ENCODE measurements around the gene RAB40B.

DNA sequence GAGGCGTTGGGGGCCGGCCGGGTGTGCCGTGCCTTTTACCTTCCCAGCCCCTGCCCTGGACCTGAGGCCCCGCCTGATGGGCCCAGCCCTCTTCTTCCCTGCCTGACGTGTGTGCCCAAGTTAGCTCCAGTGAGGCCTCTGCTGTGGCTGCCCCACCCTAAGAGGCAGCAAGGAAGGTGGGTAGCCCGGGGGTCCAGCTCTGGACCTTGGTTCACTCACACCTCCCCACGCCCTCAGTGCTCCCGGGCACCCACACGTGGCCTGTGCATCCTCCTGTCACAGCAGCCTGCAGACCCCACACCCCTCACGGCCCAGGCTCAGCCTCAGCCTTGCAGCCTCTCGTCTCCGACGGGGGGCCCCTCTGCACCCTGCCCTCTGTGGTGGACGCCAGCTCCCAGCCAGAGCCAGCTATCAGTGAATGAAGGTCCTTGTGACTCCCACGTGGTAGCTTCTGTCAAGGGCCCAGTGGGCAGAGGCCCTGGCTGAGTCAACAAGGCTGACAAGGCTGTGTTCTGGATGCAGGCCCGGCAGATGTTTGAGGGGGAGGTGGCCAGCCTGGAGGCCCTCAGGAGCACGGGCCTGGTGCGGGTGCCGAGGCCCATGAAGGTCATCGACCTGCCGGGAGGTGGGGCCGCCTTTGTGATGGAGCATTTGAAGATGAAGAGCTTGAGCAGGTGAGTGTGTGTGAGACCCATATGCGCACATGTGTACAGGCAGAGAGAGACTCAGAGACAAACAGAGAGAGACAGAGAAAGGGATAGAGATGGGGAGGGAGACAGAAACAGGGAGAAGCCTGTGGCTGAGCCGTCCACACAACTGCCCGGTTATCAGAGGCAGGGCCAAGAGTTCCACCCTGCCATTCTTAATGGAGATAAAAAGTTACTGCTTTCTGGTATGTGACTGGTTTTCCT lies 39.7 kb upstream of the RAB40B start:
- TF ChIP-seq CTCF (IDR thresholded peaks at IDR 0.05; ENCODE audit: poor library complexity) (no peak), EZH2 (IDR thresholded peaks at IDR 0.05; ENCODE audit: borderline replicate concordance) (no peak), EZH2phosphoT487 (IDR thresholded peaks at IDR 0.05; ENCODE audit: low read depth, severe bottlenecking, unreplicated experiment) (no peak)

Measured in hepatocyte (in vitro differentiated cells).